Measurements from ENCODE around the gene DPH1.

The DPH1 gene

GRCh38 chr17:2057175-2057759 lies 27.3 kb downstream of the DPH1 start:
- peak overlapping the region; percentile 20 for H3K4me3 ChIP-seq (ENCODE audit: control insufficient read depth, low read depth, low read length)
- TF ChIP-seq CTCF (conservative IDR thresholded peaks at IDR 0.05; ENCODE audit: control insufficient read depth, insufficient read depth, low read depth, low read length) = no peak
- no peak for DNase-seq (ENCODE audit: low read depth)

GRCh38 chr17:2057760-2058585 lies 28.0 kb downstream of the DPH1 start:
- H3K4me3 ChIP-seq (ENCODE audit: control insufficient read depth, low read depth, low read length) = peak overlapping the region; percentile 44
- TF ChIP-seq CTCF (conservative IDR thresholded peaks at IDR 0.05; ENCODE audit: control insufficient read depth, insufficient read depth, low read depth, low read length) = no peak
- DNase-seq (ENCODE audit: low read depth) = no peak

GRCh38 chr17:2058586-2059546 lies 28.9 kb downstream of the DPH1 start:
- DNase-seq (ENCODE audit: low read depth) = peak; percentile 86
- TF ChIP-seq CTCF (conservative IDR thresholded peaks at IDR 0.05; ENCODE audit: control insufficient read depth, insufficient read depth, low read depth, low read length) = peak; percentile 60
- peak overlapping the region; percentile 44 for H3K4me3 ChIP-seq (ENCODE audit: control insufficient read depth, low read depth, low read length)

- no peak for TF ChIP-seq CTCF (conservative IDR thresholded peaks at IDR 0.05; ENCODE audit: control insufficient read depth, insufficient read depth, low read depth, low read length)
- peak overlapping the region; percentile 33 for H3K4me3 ChIP-seq (ENCODE audit: control insufficient read depth, low read depth, low read length)
- no peak for DNase-seq (ENCODE audit: low read depth)
Observed at GRCh38 chr17:2059547-2060384, 29.8 kb downstream of the DPH1 start.

- H3K4me3 ChIP-seq (ENCODE audit: control insufficient read depth, low read depth, low read length) = no peak overlapping the region
- TF ChIP-seq CTCF (conservative IDR thresholded peaks at IDR 0.05; ENCODE audit: control insufficient read depth, insufficient read depth, low read depth, low read length) = no peak
- DNase-seq (ENCODE audit: low read depth) = no peak
Observed at GRCh38 chr17:2060385-2060658, 30.4 kb downstream of the DPH1 start.
